NT2/D1 (cell line): ENCODE results near the gene CPEB4.

Source experiments
- SUZ12 ChIP-seq: IDR thresholded peaks from 2 replicates; pipeline ENCODE4 v1.6.1; 2011; ENCODE audit not compliant: insufficient read length, insufficient read depth; ENCODE audit errors: extremely low read depth
- YY1 ChIP-seq: IDR thresholded peaks from 2 replicates; pipeline ENCODE4 v1.6.1; 2011; ENCODE audit not compliant: insufficient read length, insufficient read depth
- ZNF274 ChIP-seq: IDR thresholded peaks from 2 replicates; pipeline ENCODE4 v1.6.1; 2011; ENCODE audit warnings: mild to moderate bottlenecking, low read depth, low read length

- no peak for TF ChIP-seq YY1
- no peak for TF ChIP-seq ZNF274
- no peak for TF ChIP-seq SUZ12
These were observed 53.0 kb downstream of the CPEB4 start for GRCh38 chr5:173941102-173941501.
